Measurements from ENCODE around the gene CHRM3. TPM values are rescaled to one million over a fixed set of nuclear protein-coding genes. Genes with fewer than 3 reads are reported as not detected.

Gene CHRM3
- polyA plus RNA-seq, 1 experiment, result not detected

- Histone ChIP-seq H3K27ac (ENCODE audit: low read depth, low read length) (no peak overlapping the region), H3K4me3 (ENCODE audit: low read depth, low read length) (no peak overlapping the region), H3K9me3 (ENCODE audit: control insufficient read depth, insufficient read depth, low read length) (peaks cover 19% of the 10 kb centered on the region), H3K27me3 (ENCODE audit: control insufficient read depth, insufficient read depth, low read length) (no peaks in the 10 kb centered on the region)
- DNase-seq (ENCODE audit: low read depth, low spot score), result no peak
- no peak for TF ChIP-seq CTCF (IDR thresholded peaks at IDR 0.05; ENCODE audit: low read depth, low read length)
- CTCF ChIA-PET, result interaction anchor here (0.7 kb wide), 1 partner anchor 26 kb away, joined by 3 read pairs; no protein-coding TSS in a partner anchor
- POLR2A ChIA-PET, result no interaction called here
These were observed 2.7 kb upstream of the CHRM3 start for GRCh38 chr1:239383714-239384113.

GRCh38 chr1:239387304-239388158, 1.2 kb downstream of the CHRM3 start:
- ChIA-PET CTCF (no interaction called here), POLR2A (no interaction called here)
- Histone ChIP-seq H3K4me3 (ENCODE audit: low read depth, low read length) (no peak overlapping the region), H3K9me3 (ENCODE audit: control insufficient read depth, insufficient read depth, low read length) (peaks cover 23% of the 10 kb centered on the region), H3K27ac (ENCODE audit: low read depth, low read length) (no peak overlapping the region), H3K27me3 (ENCODE audit: control insufficient read depth, insufficient read depth, low read length) (no peaks in the 10 kb centered on the region)
- no peak for DNase-seq (ENCODE audit: low read depth, low spot score)
- TF ChIP-seq CTCF (IDR thresholded peaks at IDR 0.05; ENCODE audit: low read depth, low read length), result no peak

GRCh38 chr1:239388159-239388485, 1.8 kb downstream of the CHRM3 start:
- Histone ChIP-seq H3K9me3 (ENCODE audit: control insufficient read depth, insufficient read depth, low read length) (peaks cover 23% of the 10 kb centered on the region), H3K4me3 (ENCODE audit: low read depth, low read length) (no peak overlapping the region), H3K27ac (ENCODE audit: low read depth, low read length) (no peak overlapping the region), H3K27me3 (ENCODE audit: control insufficient read depth, insufficient read depth, low read length) (no peaks in the 10 kb centered on the region)
- no peak for DNase-seq (ENCODE audit: low read depth, low spot score)
- POLR2A ChIA-PET, result no interaction called here
- CTCF ChIA-PET, result no interaction called here
- no peak for TF ChIP-seq CTCF (IDR thresholded peaks at IDR 0.05; ENCODE audit: low read depth, low read length)

- peaks cover 23% of the 10 kb centered on the region for H3K9me3 ChIP-seq (ENCODE audit: control insufficient read depth, insufficient read depth, low read length)
- H3K27me3 ChIP-seq (ENCODE audit: control insufficient read depth, insufficient read depth, low read length), result no peaks in the 10 kb centered on the region
- DNase-seq (ENCODE audit: low read depth, low spot score), result no peak
- no peak for TF ChIP-seq CTCF (IDR thresholded peaks at IDR 0.05; ENCODE audit: low read depth, low read length)
- H3K4me3 ChIP-seq (ENCODE audit: low read depth, low read length), result no peak overlapping the region
- H3K27ac ChIP-seq (ENCODE audit: low read depth, low read length), result no peak overlapping the region
- ChIA-PET CTCF (no interaction called here), POLR2A (no interaction called here)
These were observed 2.2 kb downstream of the CHRM3 start for GRCh38 chr1:239388578-239388977.

- POLR2A ChIA-PET, result no interaction called here
- no peaks in the 10 kb centered on the region for H3K27me3 ChIP-seq (ENCODE audit: control insufficient read depth, insufficient read depth, low read length)
- H3K4me3 ChIP-seq (ENCODE audit: low read depth, low read length), result no peak overlapping the region
- no peak for TF ChIP-seq CTCF (IDR thresholded peaks at IDR 0.05; ENCODE audit: low read depth, low read length)
- no peak for DNase-seq (ENCODE audit: low read depth, low spot score)
- no peak overlapping the region for H3K27ac ChIP-seq (ENCODE audit: low read depth, low read length)
- peaks cover 23% of the 10 kb centered on the region for H3K9me3 ChIP-seq (ENCODE audit: control insufficient read depth, insufficient read depth, low read length)
- CTCF ChIA-PET, result no interaction called here
These were observed 3.3 kb downstream of the CHRM3 start for GRCh38 chr1:239389703-239390102.

Data from AG04450 (cell line).